Activated CD4-positive, CD25-positive, alpha-beta regulatory T cell (primary cell): ENCODE data around the gene CCDC70.
"Not testable (repeated sequence)": the region's sequence is repeated elsewhere in the genome, so short reads cannot be mapped to it uniquely, and the experiment has no call there.

Source experiments
- DNase-seq, 4 experiments: peaks; one replicate each; lab custom pipeline; 2025; lab: John Stamatoyannopoulos, UW

CCDC70 gene

GRCh38 chr13:51861723-51862300 is at the start of gene CCDC70:
TSS of gene CCDC70 (plus strand) at chr13:51861969. CDS start at chr13:51865412, 3,443 bp downstream.
- no peak for DNase-seq

GRCh38 chr13:51814071-51814470 is 47.7 kb upstream of the CCDC70 start:
- no peak for DNase-seq

GRCh38 chr13:51814825-51815650 is 46.7 kb upstream of the CCDC70 start:
- DNase-seq, result peak; percentile 13 to 55 (median 31)

- DNase-seq, result no peak
Observed at GRCh38 chr13:51815848-51816247, 45.9 kb upstream of the CCDC70 start.

- DNase-seq, result no peak
Observed at GRCh38 chr13:51816604-51817249, 45.0 kb upstream of the CCDC70 start.

- no peak for DNase-seq
Observed at GRCh38 chr13:51817717-51818116, 44.1 kb upstream of the CCDC70 start.

- DNase-seq, result no peak
Observed at GRCh38 chr13:51818276-51818675, 43.5 kb upstream of the CCDC70 start.

GRCh38 chr13:51818781-51819511 is 42.8 kb upstream of the CCDC70 start:
- no peak for DNase-seq

- no peak for DNase-seq
Observed at GRCh38 chr13:51819544-51819943, 42.2 kb upstream of the CCDC70 start.

GRCh38 chr13:51820016-51820597 is 41.7 kb upstream of the CCDC70 start:
- no peak for DNase-seq

GRCh38 chr13:51821606-51822005 is 40.2 kb upstream of the CCDC70 start:
- no peak for DNase-seq

- no peak for DNase-seq
Observed at GRCh38 chr13:51822106-51822815, 39.5 kb upstream of the CCDC70 start.

- DNase-seq, result no peak
Observed at GRCh38 chr13:51823359-51823758, 38.4 kb upstream of the CCDC70 start.

- no peak for DNase-seq
Observed at GRCh38 chr13:51823863-51824262, 37.9 kb upstream of the CCDC70 start.

- DNase-seq, result not testable (repeated sequence)
Observed at GRCh38 chr13:51824712-51825111, 37.1 kb upstream of the CCDC70 start.

GRCh38 chr13:51825165-51825592 is 36.6 kb upstream of the CCDC70 start:
- DNase-seq, result no peak

GRCh38 chr13:51825681-51826254 is 36.0 kb upstream of the CCDC70 start:
- DNase-seq, result no peak

GRCh38 chr13:51826606-51827005 is 35.2 kb upstream of the CCDC70 start:
- DNase-seq, result no peak

GRCh38 chr13:51827254-51827653 is 34.5 kb upstream of the CCDC70 start:
- DNase-seq, result no peak

- DNase-seq, result no peak
Observed at GRCh38 chr13:51828730-51829567, 32.8 kb upstream of the CCDC70 start.
